ENCODE data around the gene POLA1.

The POLA1 gene

GRCh38 chrX:24982306-24982965 lies 288.7 kb downstream of the POLA1 start:
- no peak for DNase-seq

GRCh38 chrX:24983931-24984330 lies 290.2 kb downstream of the POLA1 start:
- DNase-seq, result no peak

GRCh38 chrX:24985120-24985519 lies 291.4 kb downstream of the POLA1 start:
- DNase-seq, result no peak

- DNase-seq, result no peak
Observed at GRCh38 chrX:24987731-24988130, 294.0 kb downstream of the POLA1 start.

GRCh38 chrX:24988314-24988713 lies 294.6 kb downstream of the POLA1 start:
- no peak for DNase-seq

GRCh38 chrX:24990535-24990934 lies 296.8 kb downstream of the POLA1 start:
- DNase-seq, result no peak

GRCh38 chrX:24993879-24994278 lies 300.2 kb downstream of the POLA1 start:
- DNase-seq, result no peak

GRCh38 chrX:24996096-24996709 lies 302.5 kb downstream of the POLA1 start:
- no peak for DNase-seq

- DNase-seq, result no peak
Observed at GRCh38 chrX:24999511-24999910, 305.8 kb downstream of the POLA1 start.

GRCh38 chrX:25001808-25002660 lies 308.3 kb downstream of the POLA1 start:
- DNase-seq, result no peak

GRCh38 chrX:25002661-25003020 lies 308.9 kb downstream of the POLA1 start:
- DNase-seq, result no peak

- DNase-seq, result no peak
Observed at GRCh38 chrX:25003066-25003849, 309.5 kb downstream of the POLA1 start.

- DNase-seq, result no peak
Observed at GRCh38 chrX:25004040-25004439, 310.3 kb downstream of the POLA1 start.

GRCh38 chrX:25004485-25005032 lies 310.8 kb downstream of the POLA1 start:
- no peak for DNase-seq

GRCh38 chrX:25005034-25005381 lies 311.3 kb downstream of the POLA1 start:
- DNase-seq, result no peak

- no peak for DNase-seq
Observed at GRCh38 chrX:25005382-25006185, 311.9 kb downstream of the POLA1 start.

- no peak for DNase-seq
Observed at GRCh38 chrX:25006586-25007058, 312.9 kb downstream of the POLA1 start.

- no peak for DNase-seq
Observed at GRCh38 chrX:25007059-25008053, 313.6 kb downstream of the POLA1 start.

- no peak for DNase-seq
Observed at GRCh38 chrX:25009407-25009806, 315.7 kb downstream of the POLA1 start.

- DNase-seq, result no peak
Observed at GRCh38 chrX:25010784-25011588, 317.3 kb downstream of the POLA1 start.
